Naive thymus-derived CD4-positive, alpha-beta T cell (primary cell): ENCODE measurements around the gene MTRFR. TPM values are rescaled to one million over a fixed set of nuclear protein-coding genes. Genes with fewer than 3 reads are reported as not detected.

Source experiments
- ATAC-seq: fragments of 150-1000 bp; cut with Tn5 transposase; 2 replicates; pipeline ENCODE4 v1.10.0; 2021; ENCODE audit warnings: mild to moderate bottlenecking, moderate library complexity
- CTCF ChIA-PET: fragments of 350-600 bp; sonication (Branson Sonifier 250); formaldehyde crosslinking; loops from one replicate; lab custom pipeline; 2021; ENCODE audit warnings: antibody characterized with exemption; lab: Charles Lee
- POLR2A ChIA-PET: fragments of 350-600 bp; sonication (Branson Sonifier 250); formaldehyde crosslinking; loops from one replicate; lab custom pipeline; 2021; ENCODE audit warnings: antibody characterized with exemption, inconsistent platforms; lab: Charles Lee
- DNase-seq, 9 donors: peaks; one replicate each; pipeline versions ENCODE4 v3.0.0 to v3.0.0-alpha.2; 2020 to 2022; ENCODE audit warnings: mixed read lengths in 1 of 9
- H3K27ac ChIP-seq: one replicate; pipeline ENCODE4 v1.7.0; 2013; ENCODE audit warnings: mild to moderate bottlenecking, low read depth, low read length, moderate library complexity
- H3K27me3 ChIP-seq, 2 donors: one replicate each; pipeline ENCODE4 v1.7.0; 2013; ENCODE audit warnings: low read length in 2 of 2, mild to moderate bottlenecking in 2 of 2, moderate library complexity in 2 of 2; ENCODE audit not compliant: control insufficient read depth in 2 of 2, insufficient read depth in 2 of 2
- H3K36me3 ChIP-seq, 3 experiments: 1 replicate in 2 of 3; 2 replicates in 1 of 3; pipeline ENCODE4 v1.7.0; 2013; ENCODE audit warnings: low read length in 3 of 3, mild to moderate bottlenecking in 3 of 3, moderate library complexity in 1 of 3; ENCODE audit not compliant: insufficient read depth in 3 of 3, control insufficient read depth in 2 of 3
- H3K4me1 ChIP-seq, 2 donors: one replicate each; pipeline ENCODE4 v1.7.0; 2013; ENCODE audit warnings: low read length in 2 of 2, mild to moderate bottlenecking in 2 of 2, moderate library complexity in 1 of 2; ENCODE audit not compliant: control insufficient read depth in 2 of 2, insufficient read depth in 2 of 2
- H3K4me3 ChIP-seq: 2 replicates; pipeline ENCODE4 v1.7.0; 2013; ENCODE audit warnings: mild to moderate bottlenecking, low read length
- H3K9me3 ChIP-seq, 3 experiments: 1 replicate in 2 of 3; 2 replicates in 1 of 3; pipeline ENCODE4 v1.7.0; 2013; ENCODE audit warnings: low read length in 3 of 3; ENCODE audit not compliant: control insufficient read depth in 2 of 3
- H3K27ac Mint-ChIP-seq, 9 donors: one replicate each; pipeline ENCODE4 v1.8.0; 2020 to 2022; ENCODE audit warnings: mixed read lengths in 9 of 9, mild to moderate bottlenecking in 8 of 9, moderate library complexity in 5 of 9, inconsistent platforms in 2 of 9
- H3K27me3 Mint-ChIP-seq, 5 donors: one replicate each; pipeline ENCODE4 v1.8.0; 2021 to 2022; ENCODE audit warnings: mixed read lengths in 5 of 5, mild to moderate bottlenecking in 1 of 5
- H3K36me3 Mint-ChIP-seq, 5 donors: one replicate each; pipeline ENCODE4 v1.8.0; 2020 to 2022; ENCODE audit warnings: mixed read lengths in 5 of 5, mild to moderate bottlenecking in 3 of 5, inconsistent platforms in 1 of 5
- H3K4me1 Mint-ChIP-seq, 7 donors: one replicate each; pipeline ENCODE4 v1.8.0; 2020 to 2022; ENCODE audit warnings: mixed read lengths in 7 of 7, mild to moderate bottlenecking in 3 of 7, inconsistent platforms in 1 of 7
- H3K4me3 Mint-ChIP-seq, 10 donors: one replicate each; pipeline ENCODE4 v1.8.0; 2020 to 2022; ENCODE audit warnings: mild to moderate bottlenecking in 10 of 10, mixed read lengths in 10 of 10, moderate library complexity in 6 of 10, inconsistent platforms in 2 of 10
- H3K9me3 Mint-ChIP-seq, 11 donors: one replicate each; pipeline ENCODE4 v1.8.0; 2020 to 2022; ENCODE audit warnings: mixed read lengths in 11 of 11, mild to moderate bottlenecking in 4 of 11, inconsistent platforms in 1 of 11, moderate library complexity in 1 of 11
- intact Hi-C, 2 donors: fragments of 100-400 bp; cut with micrococcal nuclease; formaldehyde crosslinking; loops; one replicate each; pipeline ENCODE4 v1.15.1; 2023
- polyA plus RNA-seq, 2 donors: library from polyadenylated mRNA; unstranded; fragments of 300-500 nt; fragmentation: Illumina TruSeq; gene quantifications; one replicate each; pipeline ENCODE4 v1.2.3, GENCODE V29; 2021
- total RNA-seq, 6 experiments: library from RNA in 5 of 6; stranded (reverse) in 5 of 6; gene quantifications; 1 replicate in 5 of 6; 2 replicates in 1 of 6; pipeline ENCODE4 v1.2.3 and lab custom pipeline; 2021 to 2026

The MTRFR gene
- total and polyA plus RNA-seq, 7 experiments from 2014 or later: 26.8 to 60.3 (median 42.6) TPM

DNA sequence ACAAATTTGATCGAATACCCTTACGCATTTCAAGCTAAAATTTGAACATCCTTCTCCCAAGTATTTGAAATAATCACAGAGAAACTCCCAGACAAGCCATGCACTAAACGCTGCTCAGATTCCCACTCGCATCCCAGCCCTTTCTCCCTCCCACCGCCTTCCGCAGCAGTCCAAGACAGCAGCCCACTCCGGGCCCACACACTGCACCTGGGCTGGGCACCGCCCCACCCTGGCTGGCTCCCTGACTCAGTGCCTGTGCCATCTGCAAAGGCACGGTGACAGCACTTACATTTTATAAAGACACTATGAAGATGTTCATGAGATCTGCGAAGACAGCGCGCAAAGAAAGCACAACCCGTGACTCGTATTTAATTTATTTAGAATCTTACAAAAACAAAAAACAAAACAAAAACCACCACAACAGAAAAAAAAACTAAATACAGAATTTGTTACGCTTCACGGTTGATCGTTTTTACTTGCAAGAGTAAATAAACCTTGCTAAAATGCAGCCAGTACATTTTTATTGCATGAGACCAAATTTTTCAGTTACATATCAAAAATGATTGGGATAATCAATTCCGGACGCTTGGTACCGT is 55.6 kb downstream of the MTRFR start:
- Mint-ChIP-seq H3K9me3 (no peaks in the 10 kb centered on the region), H3K27me3 (no peaks in the 10 kb centered on the region), H3K36me3 (peaks cover 0 to 15% (median 3%) of the 10 kb centered on the region in 5 donors), H3K4me1 (peaks cover 0 to 4% (median 0%) of the 10 kb centered on the region in 7 donors), H3K4me3 (no peak overlapping the region), H3K27ac (peak overlapping the region in 6 of 9 donors; percentile 5 to 65 (median 42))
- intact Hi-C loops: no loop called here
- Histone ChIP-seq H3K4me1 (no peaks in the 10 kb centered on the region), H3K4me3 (no peak overlapping the region), H3K9me3 (no peaks in the 10 kb centered on the region), H3K27ac (no peak overlapping the region), H3K27me3 (no peaks in the 10 kb centered on the region), H3K36me3 (peaks cover 0 to 19% (median 4%) of the 10 kb centered on the region in 3 experiments)
- no peak for ATAC-seq
- CTCF ChIA-PET: interaction anchor here (0.5 kb wide), 1 partner anchor 66 kb away, joined by 3 read pairs; no protein-coding TSS in a partner anchor
- POLR2A ChIA-PET: no interaction called here
- no peak for DNase-seq

DNA sequence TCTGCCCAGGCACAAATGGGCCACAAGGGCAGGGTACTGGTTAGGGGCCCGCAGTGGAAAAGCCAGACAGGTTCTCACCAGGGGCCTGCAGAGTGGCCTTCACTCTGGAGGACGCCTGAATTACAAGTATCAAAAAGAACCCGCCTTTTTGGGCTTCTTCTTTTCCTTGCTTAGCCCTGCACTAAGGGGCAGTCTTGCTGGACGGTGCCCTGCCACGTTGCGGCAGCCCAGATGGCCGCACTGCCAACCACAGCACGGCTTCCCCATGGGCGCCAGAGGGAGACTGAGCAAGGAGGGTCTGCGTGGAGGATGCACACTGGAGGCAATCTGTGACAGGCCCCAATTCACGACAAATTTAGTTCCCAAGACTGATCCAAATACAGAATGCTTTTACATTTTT is 56.7 kb downstream of the MTRFR start:
- POLR2A ChIA-PET: no interaction called here

DNA sequence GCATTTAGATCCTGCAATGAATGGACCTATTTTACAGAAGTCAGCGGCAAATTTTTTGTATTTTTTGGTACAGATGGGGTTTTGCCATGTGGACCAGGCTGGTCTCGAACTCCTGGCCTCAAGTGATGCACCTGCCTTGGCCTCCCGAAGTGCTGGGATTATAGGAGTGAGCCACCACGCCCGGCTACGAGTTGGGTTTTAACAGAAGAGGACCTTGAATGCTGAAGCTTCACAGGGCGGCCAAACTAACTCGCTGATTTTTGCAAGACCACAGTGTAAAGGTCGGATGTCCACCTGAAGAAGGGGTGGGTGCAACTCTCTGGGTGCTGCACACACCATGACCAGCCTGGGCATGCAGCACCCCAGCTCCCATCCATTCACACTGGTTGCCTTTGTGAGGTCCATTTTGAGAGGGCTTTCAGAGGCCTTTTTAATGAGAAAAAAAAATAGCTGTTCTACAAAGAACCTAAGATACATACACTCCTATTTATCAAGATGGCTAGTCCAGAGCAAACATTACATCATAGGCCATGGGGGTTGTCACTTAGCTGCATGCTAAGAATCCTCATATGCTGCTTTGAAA is 60.0 kb downstream of the MTRFR start:
- H3K27ac ChIP-seq: no peak overlapping the region
- no peaks in the 10 kb centered on the region for H3K27me3 Mint-ChIP-seq
- peak overlapping the region in 1 of 9 donors; percentile 15 for H3K27ac Mint-ChIP-seq
- no peaks in the 10 kb centered on the region for H3K9me3 Mint-ChIP-seq
- no peak overlapping the region for H3K4me3 Mint-ChIP-seq
- ATAC-seq (no peak), DNase-seq (no peak)
- no peaks in the 10 kb centered on the region for H3K27me3 ChIP-seq
- intact Hi-C loops: no loop called here
- H3K4me1 Mint-ChIP-seq: no peaks in the 10 kb centered on the region
- ChIA-PET CTCF (no interaction called here), POLR2A (interaction anchor here (0.7 kb wide), 2 partner anchors 11 to 191 kb away, joined by 3 read pairs; no protein-coding TSS in a partner anchor)
- no peak overlapping the region for H3K4me3 ChIP-seq
- no peaks in the 10 kb centered on the region for H3K4me1 ChIP-seq
- peaks cover 8 to 33% (median 16%) of the 10 kb centered on the region in 5 donors for H3K36me3 Mint-ChIP-seq
- no peaks in the 10 kb centered on the region for H3K9me3 ChIP-seq
- peaks cover 6 to 60% (median 13%) of the 10 kb centered on the region in 3 experiments for H3K36me3 ChIP-seq

More for the DNA sequence above, 56.7 kb downstream of the MTRFR start:
- Histone ChIP-seq H3K27me3 (no peaks in the 10 kb centered on the region), H3K4me1 (no peaks in the 10 kb centered on the region), H3K4me3 (no peak overlapping the region), H3K9me3 (no peaks in the 10 kb centered on the region), H3K27ac (no peak overlapping the region), H3K36me3 (peaks cover 0 to 29% (median 9%) of the 10 kb centered on the region in 3 experiments)
- DNase-seq (no peak), ATAC-seq (no peak)
- Mint-ChIP-seq H3K27ac (peak overlapping the region in 1 of 9 donors; percentile 28), H3K27me3 (no peaks in the 10 kb centered on the region), H3K36me3 (peaks cover 0 to 15% (median 4%) of the 10 kb centered on the region in 5 donors), H3K4me1 (peaks cover 0 to 4% (median 0%) of the 10 kb centered on the region in 7 donors), H3K9me3 (no peaks in the 10 kb centered on the region), H3K4me3 (no peak overlapping the region)
- CTCF ChIA-PET: no interaction called here
- intact Hi-C loops: no loop called here

DNA sequence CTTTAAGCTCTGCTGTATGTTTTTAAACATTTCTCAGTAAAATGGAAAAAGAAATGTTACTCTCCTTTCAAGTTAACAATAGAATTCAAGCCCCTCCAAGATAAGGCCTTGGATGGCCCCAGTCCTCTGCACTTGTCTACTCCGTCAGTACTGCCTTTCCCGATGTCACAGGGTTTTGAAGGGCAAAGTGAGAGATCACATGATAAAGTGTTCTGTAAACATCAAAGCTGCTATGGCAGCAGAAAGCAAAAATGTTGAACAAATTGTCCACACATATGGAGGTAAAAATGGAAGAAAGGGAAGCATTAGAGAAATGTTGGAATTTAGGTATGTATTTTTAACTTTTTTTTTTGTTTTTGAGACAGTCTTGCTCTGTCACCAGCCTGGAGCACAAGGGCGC is 71.9 kb downstream of the MTRFR start:
- H3K27ac ChIP-seq: no peak overlapping the region
- H3K27me3 ChIP-seq: no peaks in the 10 kb centered on the region
- H3K36me3 ChIP-seq: peaks cover 10 to 88% (median 19%) of the 10 kb centered on the region in 3 experiments
- Mint-ChIP-seq H3K27me3 (no peaks in the 10 kb centered on the region), H3K4me1 (peaks cover 0 to 1% (median 0%) of the 10 kb centered on the region in 7 donors), H3K36me3 (peaks cover 0 to 42% (median 25%) of the 10 kb centered on the region in 5 donors), H3K4me3 (no peak overlapping the region), H3K9me3 (no peaks in the 10 kb centered on the region), H3K27ac (peak overlapping the region in 3 of 9 donors; percentile 5 to 21 (median 10))
- ATAC-seq (no peak), DNase-seq (no peak)
- intact Hi-C loops: no loop called here
- H3K4me1 ChIP-seq: no peaks in the 10 kb centered on the region
- H3K4me3 ChIP-seq: no peak overlapping the region
- no peaks in the 10 kb centered on the region for H3K9me3 ChIP-seq
- ChIA-PET CTCF (no interaction called here), POLR2A (interaction anchor here (0.7 to 0.8 kb wide), 2 partner anchors 38 to 252 kb away, joined by 3 read pairs; no protein-coding TSS in a partner anchor)

DNA sequence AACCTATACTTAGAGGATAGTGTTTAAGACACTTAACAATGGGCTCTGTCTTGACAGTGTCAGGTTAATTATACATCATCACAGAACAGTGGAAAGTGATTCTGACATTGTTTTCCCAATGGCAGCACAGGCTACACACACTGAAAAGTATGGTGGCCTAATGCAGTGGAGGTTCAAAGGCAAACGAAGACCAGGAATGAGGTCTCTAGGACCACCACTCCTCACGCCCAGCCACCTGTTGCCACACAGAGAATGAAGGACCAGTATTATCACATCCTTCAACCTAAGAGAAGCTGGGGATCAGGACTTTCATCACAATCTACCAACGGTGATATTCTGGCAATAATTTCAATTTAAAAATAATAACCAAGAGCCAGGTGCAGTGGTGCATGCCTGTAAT is 73.0 kb downstream of the MTRFR start:
- no peak for DNase-seq
- Histone ChIP-seq H3K27ac (no peak overlapping the region), H3K4me1 (no peaks in the 10 kb centered on the region), H3K27me3 (no peaks in the 10 kb centered on the region), H3K9me3 (no peaks in the 10 kb centered on the region), H3K4me3 (no peak overlapping the region), H3K36me3 (peaks cover 16 to 91% (median 19%) of the 10 kb centered on the region in 3 experiments)
- H3K36me3 Mint-ChIP-seq: peaks cover 0 to 46% (median 28%) of the 10 kb centered on the region in 5 donors
- H3K4me1 Mint-ChIP-seq: peaks cover 0 to 1% (median 0%) of the 10 kb centered on the region in 7 donors
- intact Hi-C loops: no loop called here
- no peaks in the 10 kb centered on the region for H3K27me3 Mint-ChIP-seq
- peak overlapping the region in 1 of 9 donors; percentile 21 for H3K27ac Mint-ChIP-seq
- ATAC-seq: no peak
- ChIA-PET POLR2A (no interaction called here), CTCF (no interaction called here)
- no peaks in the 10 kb centered on the region for H3K9me3 Mint-ChIP-seq
- no peak overlapping the region for H3K4me3 Mint-ChIP-seq
